GM18526 (cell line): Measurements from ENCODE around the gene MAST4.

Source experiments
- POLR2A ChIP-seq: IDR thresholded peaks from 3 replicates; pipeline ENCODE4 v1.6.1; 2011; ENCODE audit not compliant: insufficient read length; ENCODE audit errors: extremely low read depth

The MAST4 gene

GRCh38 chr5:67141644-67142043, 545.5 kb downstream of the MAST4 start:
- no peak for TF ChIP-seq POLR2A

DNA sequence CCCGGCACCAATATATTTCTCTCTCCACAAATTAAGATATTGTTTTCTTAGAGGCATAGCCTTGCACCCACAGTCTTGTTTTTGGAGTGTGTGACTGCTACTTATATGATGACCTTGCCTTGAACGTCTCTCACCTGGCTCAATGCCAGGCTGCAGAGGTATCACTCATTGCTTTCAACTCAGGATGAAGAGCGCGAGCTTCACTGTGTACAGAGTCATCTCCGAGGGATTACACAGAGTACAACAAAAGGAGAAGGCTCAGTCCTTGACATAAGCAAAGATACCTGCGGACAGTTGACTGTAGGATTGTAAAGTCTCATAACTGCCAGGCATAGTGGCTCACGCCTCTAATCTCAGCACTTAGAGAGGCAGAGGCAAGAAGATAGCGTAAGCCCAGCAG, 546.6 kb downstream of the MAST4 start:
- TF ChIP-seq POLR2A: no peak

DNA sequence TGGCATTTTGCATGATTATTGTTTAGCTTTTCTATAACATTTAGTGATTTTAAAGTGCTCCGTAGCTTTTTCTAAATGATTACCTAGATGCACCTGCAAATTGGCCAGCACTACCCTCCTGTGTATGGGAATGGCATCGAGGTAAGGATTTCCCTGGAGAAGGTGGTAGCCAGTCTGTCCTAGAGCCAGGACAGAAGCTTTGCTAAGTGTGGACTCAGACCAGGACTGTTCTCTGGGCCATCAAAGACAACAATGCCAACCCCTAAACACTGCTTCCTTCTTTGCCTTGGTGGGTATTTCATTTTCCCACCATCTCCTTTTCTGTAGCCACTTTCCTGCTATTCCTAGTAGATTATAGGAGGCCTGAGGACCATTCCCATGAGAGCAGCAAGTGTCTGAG, 547.4 kb downstream of the MAST4 start:
- no peak for TF ChIP-seq POLR2A

- TF ChIP-seq POLR2A: no peak
Measured at GRCh38 chr5:67144183-67144639, 548.0 kb downstream of the MAST4 start.

DNA sequence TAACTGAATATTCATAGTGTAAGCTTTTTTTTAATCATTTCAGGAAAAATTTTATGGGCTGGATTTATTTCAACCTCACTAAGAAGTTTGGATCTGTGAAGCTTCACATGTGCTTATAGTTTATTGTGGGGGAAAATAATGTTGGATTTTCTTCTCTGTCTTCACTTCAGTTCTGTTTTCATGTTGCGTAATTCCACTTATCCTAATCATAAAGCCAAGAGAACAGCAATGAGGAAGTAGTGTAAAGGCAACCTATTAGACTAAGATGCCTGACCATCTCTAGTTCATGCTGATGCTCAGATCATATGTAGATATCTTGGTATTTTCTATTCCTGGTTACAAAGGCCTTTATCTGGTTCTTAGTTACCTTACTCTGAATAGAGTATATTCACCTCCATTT, 550.4 kb downstream of the MAST4 start:
- no peak for TF ChIP-seq POLR2A

- no peak for TF ChIP-seq POLR2A
Measured at GRCh38 chr5:67146981-67147380, 550.8 kb downstream of the MAST4 start.

DNA sequence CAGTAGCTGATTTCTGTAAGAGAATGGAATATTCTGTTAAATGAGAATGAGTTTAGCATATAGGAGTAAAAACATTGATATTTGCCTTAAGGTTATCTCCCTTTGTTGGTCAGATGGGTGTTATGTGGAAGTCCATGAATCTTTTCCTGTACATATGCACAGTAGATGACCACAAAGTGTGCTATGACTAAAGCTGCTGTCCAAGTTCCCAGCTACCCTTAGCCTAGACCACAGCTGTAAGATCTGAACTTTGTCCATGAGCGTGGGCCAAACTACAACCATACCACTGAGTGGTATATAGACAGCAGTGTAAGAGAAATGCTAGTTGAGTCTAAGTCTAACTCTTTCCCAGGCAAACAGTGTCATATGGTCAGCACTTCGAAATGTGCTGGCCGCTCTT, 551.6 kb downstream of the MAST4 start:
- no peak for TF ChIP-seq POLR2A

- TF ChIP-seq POLR2A: no peak
Measured at GRCh38 chr5:67149057-67149950, 553.1 kb downstream of the MAST4 start.

DNA sequence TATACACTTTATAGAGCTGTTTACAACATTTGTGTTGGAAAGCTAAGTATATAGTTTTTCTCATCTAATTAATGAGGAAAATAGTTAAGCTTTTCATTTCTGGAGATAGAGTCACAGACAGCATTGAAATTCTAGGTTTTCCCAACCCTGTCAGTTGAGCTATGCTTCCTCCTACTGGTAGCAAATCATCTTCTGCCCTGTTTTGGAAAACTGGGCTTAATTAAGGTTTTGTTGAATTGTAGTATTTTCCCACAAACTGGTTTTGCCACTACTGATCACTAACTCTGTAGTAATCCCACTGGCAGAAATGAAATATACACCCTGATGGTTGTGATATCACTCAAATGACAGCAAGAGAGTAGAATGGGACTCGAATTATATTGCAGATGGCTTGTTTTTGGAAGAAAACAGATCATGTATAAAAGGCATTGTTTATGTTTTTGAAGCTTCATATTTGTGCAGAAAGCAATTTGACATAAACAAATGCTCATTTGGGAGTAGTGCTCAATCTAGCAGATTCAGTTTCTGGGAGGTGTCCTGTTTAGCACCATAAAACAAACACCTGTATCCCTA, 553.8 kb downstream of the MAST4 start:
- TF ChIP-seq POLR2A: no peak

GRCh38 chr5:67152400-67152799, 556.2 kb downstream of the MAST4 start:
- no peak for TF ChIP-seq POLR2A

GRCh38 chr5:67153292-67153691, 557.1 kb downstream of the MAST4 start:
- no peak for TF ChIP-seq POLR2A

DNA sequence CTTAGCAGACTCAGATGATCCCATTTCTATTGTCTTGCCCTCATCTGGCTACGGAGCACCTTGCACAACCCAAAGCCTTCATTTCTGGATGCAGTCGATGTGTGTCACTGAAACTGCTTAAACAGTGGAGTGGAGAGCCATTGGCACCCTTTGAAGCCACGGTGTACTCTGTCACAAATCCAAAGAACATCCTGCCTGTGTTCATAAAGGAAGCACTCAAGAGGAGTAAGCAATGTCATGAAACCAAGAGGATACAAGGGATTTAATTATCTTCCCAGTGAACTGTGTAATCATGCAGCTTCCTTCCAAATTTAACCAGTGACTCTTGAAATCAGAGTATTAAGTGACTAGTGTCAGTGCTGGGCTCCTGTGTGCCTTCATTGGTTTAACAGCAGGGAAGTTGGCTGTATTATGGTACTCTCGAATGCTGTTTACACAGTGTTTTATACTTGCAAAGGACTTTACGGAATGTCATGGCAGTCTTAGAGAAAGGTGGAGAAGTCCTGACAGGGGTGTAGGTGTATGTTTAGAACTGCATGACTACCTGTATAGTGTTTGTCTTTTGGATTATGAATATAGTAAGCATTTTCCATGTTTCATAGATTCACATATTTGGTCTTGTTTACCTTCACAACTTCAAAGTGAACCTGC, 558.5 kb downstream of the MAST4 start:
- TF ChIP-seq POLR2A: no peak

- TF ChIP-seq POLR2A: no peak
Measured at GRCh38 chr5:67156976-67157583, 560.9 kb downstream of the MAST4 start.

- TF ChIP-seq POLR2A: no peak
Measured at GRCh38 chr5:67160272-67160671, 564.1 kb downstream of the MAST4 start.

DNA sequence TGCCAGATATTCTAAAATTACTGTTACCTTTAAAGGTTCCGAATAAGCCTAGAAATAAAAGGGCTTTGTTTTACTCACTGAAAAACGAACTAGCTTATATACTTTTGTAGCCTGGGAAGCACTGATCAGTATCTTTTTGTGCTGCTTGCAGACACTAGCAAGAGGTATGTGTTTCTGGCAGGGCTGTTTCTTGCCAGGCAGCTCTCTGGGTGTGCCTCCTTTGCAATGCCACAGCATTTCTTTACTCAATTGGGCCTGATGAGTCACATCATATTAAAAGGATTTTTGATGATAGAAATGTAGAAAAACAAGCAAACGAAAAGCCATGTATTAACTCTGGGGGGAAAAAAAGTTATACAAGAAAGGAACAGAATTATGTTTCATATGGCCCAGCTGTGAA, 564.8 kb downstream of the MAST4 start:
- TF ChIP-seq POLR2A: no peak

- no peak for TF ChIP-seq POLR2A
Measured at GRCh38 chr5:67161767-67162166, 565.6 kb downstream of the MAST4 start.
